ENCODE data around the gene LATS2. TPM values are rescaled to one million over a fixed set of nuclear protein-coding genes. Genes with fewer than 3 reads are reported as not detected.

The LATS2 gene
- total and polyA plus RNA-seq, 8 donors, result 3.4 to 21.4 (median 7.7) TPM

DNA sequence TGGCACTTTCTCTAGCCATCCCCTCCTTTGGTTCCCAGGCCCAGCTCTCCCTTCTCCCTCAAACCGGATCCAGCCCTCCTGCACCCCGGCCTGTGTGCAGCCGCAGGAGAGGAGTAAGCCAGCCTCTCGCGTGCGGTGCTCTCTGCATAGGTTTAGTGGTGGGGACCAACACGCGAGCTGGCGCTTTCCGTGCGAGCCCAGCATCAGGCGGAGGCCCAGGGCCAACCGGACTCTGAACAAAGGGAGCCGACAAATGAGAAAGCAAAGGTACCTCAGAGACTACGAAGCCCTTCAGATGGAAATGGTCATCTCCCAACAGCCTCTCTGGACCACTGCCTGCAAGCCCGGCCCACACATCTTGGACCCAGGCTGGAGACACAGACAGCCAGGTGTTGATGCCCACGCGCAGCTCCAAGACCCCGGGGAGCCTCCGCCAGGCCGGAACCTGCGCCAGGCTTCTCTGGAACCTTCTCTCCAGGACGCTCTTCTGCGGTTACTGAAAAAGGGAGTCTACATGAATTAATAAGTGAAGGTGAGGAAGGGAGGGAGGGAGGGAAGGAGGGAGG is 16.5 kb upstream of the LATS2 start:
- Histone ChIP-seq H3K27me3 (peaks cover 0 to 25% (median 11%) of the 10 kb centered on the region in 3 donors), H3K4me3 (no peak overlapping the region), H3K9me3 (no peaks in the 10 kb centered on the region), H3K4me1 (peaks cover 0 to 32% (median 16%) of the 10 kb centered on the region in 4 donors), H3K27ac (no peak overlapping the region), H3K36me3 (no peaks in the 10 kb centered on the region)
- intact Hi-C loops (cut with DNase I; ENCODE audit: low total_unique reads), result no loop called here
- no peak for TF ChIP-seq CTCF (IDR thresholded peaks at IDR 0.05)
- WGBS, 5 donors, result 92 to 95% (median 94%) methylated on average over 24 of the region's 24 CpGs
- DNase-seq, result no peak

DNA sequence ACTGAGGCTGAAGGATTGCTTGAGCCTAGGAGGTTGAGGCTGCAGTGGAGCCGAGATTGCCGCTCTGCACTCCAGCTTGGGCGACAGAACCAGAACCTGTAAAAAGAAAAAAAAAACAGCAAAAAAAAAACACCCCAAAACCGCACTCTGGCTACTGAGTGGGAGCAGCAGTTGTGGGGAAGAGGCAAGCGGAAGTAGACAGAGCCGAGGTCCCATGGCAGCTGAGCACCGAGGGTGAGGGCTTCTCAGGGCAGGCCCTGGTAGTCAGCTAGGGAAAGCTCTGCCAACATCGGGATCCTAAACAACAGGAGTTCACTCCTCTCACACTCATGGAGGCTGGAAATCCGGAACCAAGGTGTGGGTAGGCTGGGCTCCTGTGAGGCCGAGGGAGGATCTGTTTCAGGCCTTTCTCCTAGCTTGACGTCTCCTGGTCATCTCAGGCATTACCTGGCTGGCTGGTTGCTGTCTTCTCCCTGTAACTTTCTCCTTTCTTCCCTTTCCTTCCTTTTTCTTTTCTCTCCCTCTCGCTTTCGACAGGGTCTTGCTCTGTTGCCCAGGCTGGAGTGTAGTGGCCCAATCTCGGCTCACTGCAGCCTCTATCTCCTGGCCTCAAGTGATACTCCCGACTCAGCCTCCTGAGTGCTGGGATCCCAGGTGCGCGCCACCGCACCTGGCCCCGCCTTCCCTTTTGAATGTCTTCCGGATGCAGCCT is 15.8 kb upstream of the LATS2 start:
- Histone ChIP-seq H3K4me3 (no peak overlapping the region), H3K27me3 (peaks cover 0 to 25% (median 11%) of the 10 kb centered on the region in 3 donors), H3K4me1 (peaks cover 0 to 32% (median 16%) of the 10 kb centered on the region in 4 donors), H3K27ac (no peak overlapping the region), H3K9me3 (no peaks in the 10 kb centered on the region), H3K36me3 (no peaks in the 10 kb centered on the region)
- intact Hi-C loops (cut with DNase I; ENCODE audit: low total_unique reads), result no loop called here
- no peak for DNase-seq
- WGBS, 5 donors, result 89 to 95% (median 92%) methylated on average over 20 of the region's 20 CpGs
- TF ChIP-seq EP300 (IDR thresholded peaks at IDR 0.05), result no peak
- TF ChIP-seq POLR2AphosphoS5 (IDR thresholded peaks at IDR 0.05), result no peak

- H3K9me3 ChIP-seq, result no peaks in the 10 kb centered on the region
- H3K4me3 ChIP-seq, result peak overlapping the region; percentile 52 to 58 (median 56)
- peaks cover 0 to 25% (median 11%) of the 10 kb centered on the region in 3 donors for H3K27me3 ChIP-seq
- TF ChIP-seq CTCF (IDR thresholded peaks at IDR 0.05) (no peak), POLR2A (IDR thresholded peaks at IDR 0.05) (no peak), POLR2AphosphoS5 (IDR thresholded peaks at IDR 0.05) (no peak), EP300 (IDR thresholded peaks at IDR 0.05) (no peak)
- peak in 1 of 2 donors; percentile 41 for DNase-seq
- H3K4me1 ChIP-seq, result peaks cover 0 to 32% (median 16%) of the 10 kb centered on the region in 4 donors
- H3K36me3 ChIP-seq, result no peaks in the 10 kb centered on the region
- intact Hi-C loops (cut with DNase I; ENCODE audit: low total_unique reads), result no loop called here
- WGBS, 5 donors, result 57 to 65% (median 63%) methylated on average over 17 to 18 of the region's 18 CpGs
- H3K27ac ChIP-seq, result peak overlapping the region in 2 of 5 donors; percentile 56 to 74
Measured at GRCh38 chr13:21076253-21076652, 14.9 kb upstream of the LATS2 start.

- intact Hi-C loops (cut with DNase I; ENCODE audit: low total_unique reads), result no loop called here
- DNase-seq, result peak; percentile 34 to 70
- peak overlapping the region; percentile 12 to 80 (median 59) for H3K27ac ChIP-seq
- H3K27me3 ChIP-seq, result peaks cover 0 to 25% (median 11%) of the 10 kb centered on the region in 3 donors
- H3K4me1 ChIP-seq, result peaks cover 0 to 31% (median 16%) of the 10 kb centered on the region in 4 donors
- no peaks in the 10 kb centered on the region for H3K36me3 ChIP-seq
- H3K9me3 ChIP-seq, result no peaks in the 10 kb centered on the region
- TF ChIP-seq POLR2AphosphoS5 (IDR thresholded peaks at IDR 0.05) (no peak), EP300 (IDR thresholded peaks at IDR 0.05) (no peak), CTCF (IDR thresholded peaks at IDR 0.05) (no peak), POLR2A (IDR thresholded peaks at IDR 0.05) (no peak)
- WGBS, 5 donors, result 4 to 9% (median 5%) methylated on average over 42 to 54 of the region's 64 CpGs
- peak overlapping the region; percentile 52 to 58 (median 56) for H3K4me3 ChIP-seq
Measured at GRCh38 chr13:21075379-21076249, 14.2 kb upstream of the LATS2 start.
